ENCODE data around the gene TNK2. TPM values are rescaled to one million over a fixed set of nuclear protein-coding genes. Genes with fewer than 3 reads are reported as not detected.
A peak's percentile ranks its signal among the peaks of the same experiment; 100 is the strongest.
"Not testable (repeated sequence)": the region's sequence is repeated elsewhere in the genome, so short reads cannot be mapped to it uniquely, and the experiment has no call there.

The TNK2 gene
- polyA plus RNA-seq, 4 donors = 6.7 to 32.8 (median 16.2) TPM

DNA sequence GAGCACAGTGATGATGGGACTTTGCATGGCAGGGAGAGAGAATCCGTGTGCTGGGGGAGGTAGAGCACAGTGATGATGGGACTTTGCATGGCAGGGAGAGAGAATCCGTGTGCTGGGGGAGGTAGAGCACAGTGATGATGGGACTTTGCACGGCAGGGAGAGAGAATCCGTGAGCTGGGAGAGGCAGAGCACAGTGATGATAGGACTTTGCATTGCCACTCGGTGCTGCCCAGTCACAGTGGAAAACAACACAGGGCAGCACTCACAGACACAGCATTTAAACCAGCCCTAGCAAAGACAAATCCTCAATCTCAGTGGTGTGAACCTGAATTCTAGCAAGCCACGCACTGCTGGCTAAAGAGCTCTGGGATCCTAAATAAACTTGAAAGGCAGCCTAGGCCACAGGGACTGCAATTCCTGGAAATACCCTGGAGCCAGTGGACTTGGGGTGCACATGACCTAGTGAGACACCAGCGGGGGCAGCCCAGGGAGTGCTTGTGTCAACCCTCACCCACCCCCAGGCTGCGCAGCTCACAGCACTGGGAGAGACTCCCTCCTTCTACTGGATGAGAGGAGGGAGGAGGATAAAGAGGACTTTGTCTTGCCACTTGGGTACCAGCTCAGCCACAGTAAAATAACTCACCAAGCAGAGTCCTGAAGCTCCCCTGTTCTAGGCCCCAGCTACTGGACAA lies 23.4 kb upstream of the TNK2 start:
- 39 to 74% (median 72%) methylated on average over 8 of the region's 8 CpGs for WGBS, 3 donors
- peak overlapping the region in 1 of 3 donors; percentile 80 for H3K27ac ChIP-seq (ENCODE audit: low read depth in 1 of 3, low read length in 2 of 3)
- DNase-seq (no peak), FAIRE-seq (no peak)
- H3K27me3 ChIP-seq (ENCODE audit: control insufficient read depth in 3 of 3, insufficient read depth in 3 of 3, low read length in 3 of 3) = no peaks in the 10 kb centered on the region
- H3K4me1 ChIP-seq (ENCODE audit: control insufficient read depth in 3 of 3, insufficient read depth in 2 of 3, low read depth in 1 of 3, low read length in 2 of 3) = peaks cover 0 to 17% (median 0%) of the 10 kb centered on the region in 3 donors
- H3K9me3 ChIP-seq (ENCODE audit: control insufficient read depth in 2 of 2, insufficient read depth in 1 of 2, low read depth in 1 of 2, low read length in 1 of 2) = peaks cover 0 to 5% of the 10 kb centered on the region in 2 donors
- no peak overlapping the region for H3K4me3 ChIP-seq (ENCODE audit: low read depth in 1 of 3, low read length in 3 of 3)
- peaks cover 0 to 15% (median 0%) of the 10 kb centered on the region in 3 donors for H3K36me3 ChIP-seq (ENCODE audit: control insufficient read depth in 3 of 3, insufficient read depth in 2 of 3, low read depth in 1 of 3, low read length in 3 of 3)

DNA sequence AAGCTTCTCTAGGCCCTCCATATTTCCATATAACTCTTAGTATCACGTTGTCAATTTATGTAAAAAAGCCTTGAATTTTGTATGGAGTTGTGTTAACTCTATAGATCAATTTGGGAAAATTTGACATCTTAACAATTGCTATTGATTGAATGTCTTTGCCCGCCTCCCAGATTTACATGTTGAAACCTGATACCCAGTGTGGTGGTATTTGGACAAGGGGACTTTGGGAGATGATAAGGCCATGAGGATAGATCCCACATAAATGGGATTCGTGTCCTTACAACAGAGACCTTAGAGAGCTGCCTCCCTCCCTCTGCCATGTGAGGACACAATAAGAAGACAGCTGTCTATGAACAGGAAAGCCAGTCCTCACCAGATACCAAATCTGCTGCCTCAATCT lies 21.1 kb upstream of the TNK2 start:
- peaks cover 0 to 5% of the 10 kb centered on the region in 2 donors for H3K9me3 ChIP-seq (ENCODE audit: control insufficient read depth in 2 of 2, insufficient read depth in 1 of 2, low read depth in 1 of 2, low read length in 1 of 2)
- no peak overlapping the region for H3K4me3 ChIP-seq (ENCODE audit: low read depth in 1 of 3, low read length in 3 of 3)
- peaks cover 0 to 17% (median 0%) of the 10 kb centered on the region in 3 donors for H3K4me1 ChIP-seq (ENCODE audit: control insufficient read depth in 3 of 3, insufficient read depth in 2 of 3, low read depth in 1 of 3, low read length in 2 of 3)
- DNase-seq (no peak), FAIRE-seq (no peak)
- no peaks in the 10 kb centered on the region for H3K27me3 ChIP-seq (ENCODE audit: control insufficient read depth in 3 of 3, insufficient read depth in 3 of 3, low read length in 3 of 3)
- WGBS, 3 donors = 76 to 80% (median 78%) methylated on average over 3 of the region's 3 CpGs
- peaks cover 0 to 11% (median 0%) of the 10 kb centered on the region in 3 donors for H3K36me3 ChIP-seq (ENCODE audit: control insufficient read depth in 3 of 3, insufficient read depth in 2 of 3, low read depth in 1 of 3, low read length in 3 of 3)
- no peak overlapping the region for H3K27ac ChIP-seq (ENCODE audit: low read depth in 1 of 3, low read length in 2 of 3)

DNA sequence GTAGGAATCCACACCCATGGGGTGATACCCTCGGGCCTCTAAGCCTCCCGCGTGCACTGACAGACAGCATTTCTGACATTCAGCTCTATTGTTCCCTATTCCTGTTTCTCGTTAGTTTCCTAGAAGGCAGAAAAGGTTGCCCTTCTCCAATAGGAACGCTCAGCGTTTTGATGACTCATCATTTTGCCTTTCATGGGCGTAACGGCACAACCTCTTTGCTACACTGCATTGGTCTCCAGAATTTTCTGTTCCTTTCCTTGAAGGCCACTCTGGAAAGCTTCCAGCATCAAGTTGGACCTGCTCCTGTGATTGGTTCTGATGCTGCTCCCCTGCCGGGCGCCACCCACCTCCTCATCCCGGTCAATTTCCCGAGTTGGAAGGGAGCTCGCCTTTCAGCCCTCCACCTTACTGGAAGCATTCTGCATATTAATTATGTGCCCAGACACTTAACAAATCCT lies 13.0 kb upstream of the TNK2 start:
- Histone ChIP-seq H3K27me3 (ENCODE audit: control insufficient read depth in 3 of 3, insufficient read depth in 3 of 3, low read length in 3 of 3) (peaks cover 0 to under 1% (median 0%) of the 10 kb centered on the region in 3 donors), H3K4me1 (ENCODE audit: control insufficient read depth in 3 of 3, insufficient read depth in 2 of 3, low read depth in 1 of 3, low read length in 2 of 3) (no peaks in the 10 kb centered on the region), H3K9me3 (ENCODE audit: control insufficient read depth in 2 of 2, insufficient read depth in 1 of 2, low read depth in 1 of 2, low read length in 1 of 2) (no peaks in the 10 kb centered on the region), H3K36me3 (ENCODE audit: control insufficient read depth in 3 of 3, insufficient read depth in 2 of 3, low read depth in 1 of 3, low read length in 3 of 3) (no peaks in the 10 kb centered on the region), H3K27ac (ENCODE audit: low read depth in 1 of 3, low read length in 2 of 3) (no peak overlapping the region), H3K4me3 (ENCODE audit: low read depth in 1 of 3, low read length in 3 of 3) (no peak overlapping the region)
- WGBS, 3 donors = 70 to 79% (median 78%) methylated on average over 13 of the region's 13 CpGs
- no peak for DNase-seq
- FAIRE-seq = no peak

DNA sequence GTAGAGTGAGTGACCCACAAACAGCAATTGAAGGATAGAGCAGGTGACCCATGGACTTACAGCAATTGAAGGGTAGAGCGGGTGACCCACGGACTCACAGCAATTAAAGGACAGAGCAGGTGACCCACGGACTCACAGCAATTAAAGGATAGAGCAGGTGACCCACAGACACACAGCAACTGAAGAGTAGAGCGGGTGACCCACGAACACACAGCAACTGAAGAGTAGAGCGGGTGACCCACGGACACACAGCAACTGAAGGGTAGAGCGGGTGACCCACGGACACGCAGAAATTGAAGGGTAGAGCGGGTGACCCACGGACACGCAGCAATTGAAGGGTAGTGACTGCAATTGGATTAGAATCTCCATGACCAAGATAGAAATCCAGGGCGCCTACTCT lies 9.8 kb upstream of the TNK2 start:
- FAIRE-seq = no peak
- H3K27ac ChIP-seq (ENCODE audit: low read depth in 1 of 3, low read length in 2 of 3) = no peak overlapping the region
- H3K36me3 ChIP-seq (ENCODE audit: control insufficient read depth in 3 of 3, insufficient read depth in 2 of 3, low read depth in 1 of 3, low read length in 3 of 3) = no peaks in the 10 kb centered on the region
- no peak overlapping the region for H3K4me3 ChIP-seq (ENCODE audit: low read depth in 1 of 3, low read length in 3 of 3)
- 84 to 90% (median 90%) methylated on average over 14 of the region's 14 CpGs for WGBS, 3 donors
- H3K27me3 ChIP-seq (ENCODE audit: control insufficient read depth in 3 of 3, insufficient read depth in 3 of 3, low read length in 3 of 3) = peaks cover 0 to 7% (median 0%) of the 10 kb centered on the region in 3 donors
- no peaks in the 10 kb centered on the region for H3K9me3 ChIP-seq (ENCODE audit: control insufficient read depth in 2 of 2, insufficient read depth in 1 of 2, low read depth in 1 of 2, low read length in 1 of 2)
- DNase-seq = peak in 1 of 2 donors; percentile 31
- H3K4me1 ChIP-seq (ENCODE audit: control insufficient read depth in 3 of 3, insufficient read depth in 2 of 3, low read depth in 1 of 3, low read length in 2 of 3) = no peaks in the 10 kb centered on the region

DNA sequence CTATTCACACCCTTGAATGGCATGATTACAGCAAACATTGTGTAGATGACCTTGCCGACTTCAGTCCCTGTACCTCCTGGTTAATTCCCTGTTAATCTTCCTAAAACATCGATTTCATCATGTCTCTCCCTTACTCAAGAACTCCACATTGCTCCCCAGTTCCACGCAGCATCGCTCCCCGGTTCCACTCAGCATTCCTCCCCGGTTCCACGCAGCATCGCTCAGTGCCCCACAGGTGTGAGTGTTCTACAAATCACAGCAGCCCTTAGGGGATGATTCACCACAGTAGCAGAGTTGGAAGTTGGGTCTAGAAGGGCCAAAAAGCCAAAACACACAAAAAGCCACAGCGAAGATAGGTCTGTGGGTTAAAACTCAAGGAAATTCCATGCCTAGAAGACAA lies 8.6 kb upstream of the TNK2 start:
- H3K4me1 ChIP-seq (ENCODE audit: control insufficient read depth in 3 of 3, insufficient read depth in 2 of 3, low read depth in 1 of 3, low read length in 2 of 3) = no peaks in the 10 kb centered on the region
- no peaks in the 10 kb centered on the region for H3K9me3 ChIP-seq (ENCODE audit: control insufficient read depth in 2 of 2, insufficient read depth in 1 of 2, low read depth in 1 of 2, low read length in 1 of 2)
- H3K27me3 ChIP-seq (ENCODE audit: control insufficient read depth in 3 of 3, insufficient read depth in 3 of 3, low read length in 3 of 3) = peaks cover 0 to 7% (median 0%) of the 10 kb centered on the region in 3 donors
- FAIRE-seq (no peak), DNase-seq (no peak)
- H3K27ac ChIP-seq (ENCODE audit: low read depth in 1 of 3, low read length in 2 of 3) = no peak overlapping the region
- H3K4me3 ChIP-seq (ENCODE audit: low read depth in 1 of 3, low read length in 3 of 3) = no peak overlapping the region
- WGBS, 3 donors = 83 to 89% (median 85%) methylated on average over 9 of the region's 9 CpGs
- no peaks in the 10 kb centered on the region for H3K36me3 ChIP-seq (ENCODE audit: control insufficient read depth in 3 of 3, insufficient read depth in 2 of 3, low read depth in 1 of 3, low read length in 3 of 3)

DNA sequence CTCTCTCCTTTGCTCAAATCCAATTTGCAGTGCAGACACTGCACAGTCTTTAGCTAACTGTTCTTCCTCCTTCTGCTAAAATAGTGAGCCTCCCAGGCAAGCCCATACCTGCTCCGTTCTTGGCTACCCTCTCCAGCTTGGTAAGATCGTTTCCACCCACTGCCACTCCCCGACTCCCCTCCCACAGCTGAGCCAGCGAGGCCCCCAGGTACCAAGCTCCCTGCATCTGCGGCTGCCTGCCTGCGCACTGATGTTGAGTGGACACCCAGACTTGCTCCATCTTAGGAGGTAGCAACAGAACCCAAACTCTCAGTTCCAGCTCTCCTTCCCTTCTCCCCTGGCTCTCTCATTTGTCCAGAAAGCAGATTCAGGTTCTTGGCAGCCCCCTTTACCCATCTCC lies 7.9 kb upstream of the TNK2 start:
- DNase-seq (no peak), FAIRE-seq (no peak)

DNA sequence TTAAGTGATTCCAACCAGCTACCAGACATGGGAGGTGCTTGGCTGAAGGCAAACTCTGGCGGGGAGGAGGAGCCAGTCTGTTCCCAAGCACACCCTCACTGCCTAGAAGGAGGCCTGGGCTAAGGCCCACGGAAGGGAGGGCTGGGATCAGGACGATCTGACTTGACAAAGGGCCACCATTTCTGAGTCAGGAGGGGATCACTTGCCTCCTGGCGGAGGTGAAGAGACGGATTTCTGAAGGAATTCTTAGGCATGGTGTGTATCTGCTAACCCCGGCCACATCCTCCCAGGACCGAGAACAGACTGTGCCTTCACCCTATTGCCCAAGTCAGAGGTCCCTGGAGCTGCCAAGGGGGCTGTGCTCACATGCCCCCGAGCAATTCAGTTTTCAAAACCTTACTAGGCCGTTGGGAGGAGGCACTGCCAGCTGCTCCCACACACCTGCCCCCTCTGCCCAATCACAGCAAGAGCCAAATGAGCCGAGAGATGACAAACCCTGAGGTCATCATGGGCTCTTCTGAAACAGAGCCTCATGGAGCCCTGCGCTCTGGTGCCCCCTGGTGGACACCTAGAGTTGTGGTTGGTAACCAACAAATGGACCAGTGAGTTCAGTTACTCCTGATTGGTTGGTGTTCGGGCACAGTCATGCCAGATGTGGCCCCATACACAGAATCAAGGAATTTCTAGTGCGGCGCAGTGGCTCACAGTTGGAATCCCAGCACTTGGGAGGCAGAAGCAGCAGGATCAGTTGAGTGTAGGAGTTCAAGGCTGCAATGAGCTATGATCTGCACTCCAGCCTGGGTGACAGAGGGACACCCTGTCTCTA lies 6.5 kb upstream of the TNK2 start:
- Histone ChIP-seq H3K4me1 (ENCODE audit: control insufficient read depth in 3 of 3, insufficient read depth in 2 of 3, low read depth in 1 of 3, low read length in 2 of 3) (peaks cover 0 to 2% (median 2%) of the 10 kb centered on the region in 3 donors), H3K27ac (ENCODE audit: low read depth in 1 of 3, low read length in 2 of 3) (peak overlapping the region in 1 of 3 donors; percentile 55), H3K4me3 (ENCODE audit: low read depth in 1 of 3, low read length in 3 of 3) (no peak overlapping the region), H3K27me3 (ENCODE audit: control insufficient read depth in 3 of 3, insufficient read depth in 3 of 3, low read length in 3 of 3) (peaks cover 0 to 7% (median 0%) of the 10 kb centered on the region in 3 donors), H3K9me3 (ENCODE audit: control insufficient read depth in 2 of 2, insufficient read depth in 1 of 2, low read depth in 1 of 2, low read length in 1 of 2) (no peaks in the 10 kb centered on the region), H3K36me3 (ENCODE audit: control insufficient read depth in 3 of 3, insufficient read depth in 2 of 3, low read depth in 1 of 3, low read length in 3 of 3) (no peaks in the 10 kb centered on the region)
- WGBS, 3 donors = 29 to 35% (median 30%) methylated on average over 14 of the region's 14 CpGs
- FAIRE-seq = no peak
- peak; percentile 92 for DNase-seq

More for the DNA sequence above, 7.9 kb upstream of the TNK2 start:
- Histone ChIP-seq H3K36me3 (ENCODE audit: control insufficient read depth in 3 of 3, insufficient read depth in 2 of 3, low read depth in 1 of 3, low read length in 3 of 3) (no peaks in the 10 kb centered on the region), H3K9me3 (ENCODE audit: control insufficient read depth in 2 of 2, insufficient read depth in 1 of 2, low read depth in 1 of 2, low read length in 1 of 2) (no peaks in the 10 kb centered on the region), H3K4me3 (ENCODE audit: low read depth in 1 of 3, low read length in 3 of 3) (no peak overlapping the region), H3K27me3 (ENCODE audit: control insufficient read depth in 3 of 3, insufficient read depth in 3 of 3, low read length in 3 of 3) (peaks cover 0 to 7% (median 0%) of the 10 kb centered on the region in 3 donors), H3K27ac (ENCODE audit: low read depth in 1 of 3, low read length in 2 of 3) (no peak overlapping the region), H3K4me1 (ENCODE audit: control insufficient read depth in 3 of 3, insufficient read depth in 2 of 3, low read depth in 1 of 3, low read length in 2 of 3) (no peaks in the 10 kb centered on the region)
- WGBS, 3 donors = 69 to 78% (median 70%) methylated on average over 6 of the region's 6 CpGs

DNA sequence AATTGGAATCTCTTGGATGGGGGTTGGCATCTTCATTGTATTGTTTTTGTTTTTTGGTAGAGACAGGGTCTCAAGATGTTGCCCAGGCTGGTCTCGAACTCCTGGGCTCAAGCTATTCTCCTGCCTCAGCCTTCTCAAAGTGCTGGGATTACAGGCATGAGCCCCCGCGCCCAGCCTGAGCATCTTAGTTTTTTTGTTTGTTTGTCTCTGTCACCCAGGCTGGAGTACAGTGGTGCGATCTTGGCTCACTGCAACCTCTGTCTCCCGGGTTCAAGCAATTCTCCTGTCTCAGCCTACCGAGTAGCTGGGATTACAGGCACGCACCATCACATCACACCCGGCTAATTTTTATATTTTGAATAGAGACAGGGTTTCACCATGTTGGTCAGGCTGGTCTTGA lies 5.8 kb upstream of the TNK2 start:
- DNase-seq; H3K9me3 ChIP-seq (ENCODE audit: control insufficient read depth in 2 of 2, insufficient read depth in 1 of 2, low read depth in 1 of 2, low read length in 1 of 2); H3K4me1 ChIP-seq (ENCODE audit: control insufficient read depth in 3 of 3, insufficient read depth in 2 of 3, low read depth in 1 of 3, low read length in 2 of 3); FAIRE-seq; H3K4me3 ChIP-seq (ENCODE audit: low read depth in 1 of 3, low read length in 3 of 3); H3K36me3 ChIP-seq (ENCODE audit: control insufficient read depth in 3 of 3, insufficient read depth in 2 of 3, low read depth in 1 of 3, low read length in 3 of 3); H3K27me3 ChIP-seq (ENCODE audit: control insufficient read depth in 3 of 3, insufficient read depth in 3 of 3, low read length in 3 of 3): not testable (repeated sequence)
- H3K27ac ChIP-seq (ENCODE audit: low read depth in 1 of 3, low read length in 2 of 3) = peak overlapping the region in 1 of 3 donors; percentile 55
- 95 to 99% (median 96%) methylated on average over 8 of the region's 8 CpGs for WGBS, 3 donors

All from small intestine (tissue), 7 donors.